ENCODE results near the gene CMTM3.
"Not testable (repeated sequence)": the region's sequence is repeated elsewhere in the genome, so short reads cannot be mapped to it uniquely, and the experiment has no call there.

The CMTM3 gene

DNA sequence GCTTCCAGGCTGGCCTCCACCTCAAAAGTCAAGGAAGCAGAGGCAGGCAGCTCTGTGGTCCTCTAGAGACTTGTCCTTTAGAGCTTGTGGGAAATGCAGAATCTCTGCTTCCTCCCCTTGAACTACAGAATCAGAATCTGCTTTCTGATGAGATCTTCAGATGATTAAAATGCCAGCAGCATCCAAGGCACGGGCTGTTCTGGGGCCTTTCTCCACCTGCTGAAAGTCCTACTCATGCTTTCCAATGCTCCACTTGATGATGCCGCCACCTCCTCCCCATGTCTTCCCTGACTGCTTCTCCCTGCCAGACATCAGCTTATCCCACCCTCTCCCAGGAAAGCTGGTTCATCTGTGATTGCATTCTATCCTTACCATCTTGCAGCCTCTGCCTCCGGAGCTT is 33.3 kb downstream of the CMTM3 start:
- DNase-seq, result no peak

DNA sequence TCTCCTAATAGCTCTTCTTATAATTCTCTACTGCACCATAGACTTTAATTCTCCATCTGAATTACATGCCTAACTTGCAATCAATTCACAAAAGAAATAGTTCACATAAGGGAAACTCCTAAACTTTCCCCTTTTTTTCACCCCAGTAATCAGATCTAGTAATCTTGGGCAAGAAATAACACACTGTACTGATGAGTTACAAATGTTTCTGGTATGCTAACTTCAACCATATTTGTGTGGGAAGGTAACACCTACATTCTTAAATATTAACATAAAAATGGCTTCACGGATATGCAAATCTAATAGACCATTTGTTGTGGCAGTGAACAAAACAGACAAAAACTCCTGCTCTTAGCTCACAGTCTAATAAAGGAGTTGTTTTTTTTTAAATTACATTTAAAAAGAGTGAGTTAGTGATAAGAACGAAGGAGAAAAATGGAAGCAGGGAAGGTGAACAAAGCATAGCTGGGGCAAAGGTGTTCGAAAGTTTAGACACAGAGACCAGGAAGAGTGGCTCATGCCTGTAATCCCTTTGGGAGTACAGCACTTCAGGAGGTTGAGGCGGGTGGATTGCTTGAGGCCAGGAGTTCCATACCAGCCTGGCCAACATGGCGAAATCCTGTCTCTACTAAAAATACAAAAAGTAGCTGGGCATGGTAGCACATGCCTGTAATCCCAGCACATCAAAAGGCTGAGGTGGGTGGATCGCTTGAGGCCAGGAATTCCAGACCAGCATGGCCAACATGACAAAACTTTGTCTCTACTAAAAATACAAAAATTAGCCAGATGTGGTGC is 34.8 kb downstream of the CMTM3 start:
- no peak for DNase-seq

DNA sequence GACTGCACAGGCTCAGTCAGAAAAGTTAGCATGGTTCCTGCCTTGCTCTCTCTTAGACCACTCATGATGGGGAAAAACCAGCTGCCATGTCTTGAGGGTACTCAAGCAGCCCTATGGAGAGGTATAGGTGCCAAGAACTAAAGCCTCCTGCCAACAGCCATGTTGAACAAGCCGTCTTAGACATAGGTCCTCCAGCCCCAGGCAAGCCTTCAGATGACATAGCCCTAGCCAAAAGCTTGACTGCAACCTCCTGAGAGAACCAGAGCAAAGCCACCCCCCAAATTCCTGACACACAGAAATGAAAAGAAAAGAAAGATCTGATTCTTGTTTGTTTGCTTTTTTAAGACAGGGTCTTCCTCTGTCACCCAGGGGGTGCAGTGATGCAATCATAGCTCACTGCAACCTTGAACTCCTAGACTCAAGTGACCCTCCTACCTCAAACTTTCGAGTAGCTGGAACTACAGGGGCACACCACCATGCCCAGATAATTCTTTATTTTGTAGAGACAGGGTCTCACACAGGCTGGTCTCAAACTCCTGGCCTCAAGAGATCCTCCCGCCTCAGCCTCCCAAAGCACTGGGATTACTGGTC is 36.3 kb downstream of the CMTM3 start:
- DNase-seq, result no peak

DNA sequence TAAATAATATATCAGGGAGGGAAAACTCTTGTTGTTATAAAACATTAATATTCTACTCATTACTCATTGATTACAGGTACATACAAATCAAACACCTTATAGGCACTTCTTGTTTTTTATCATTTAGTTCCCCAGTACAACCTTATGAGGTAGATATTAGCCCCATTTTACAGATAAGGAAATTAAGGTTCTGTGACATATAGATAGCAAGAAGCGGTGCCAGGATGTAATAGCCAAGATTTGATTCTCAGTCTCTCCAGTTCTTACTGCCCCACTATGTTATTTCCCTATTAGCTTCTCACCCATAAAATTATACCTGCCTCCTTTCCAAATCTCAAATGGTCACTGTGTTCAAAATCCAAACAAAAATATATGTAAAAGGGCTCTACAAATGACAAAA is 36.9 kb downstream of the CMTM3 start:
- no peak for DNase-seq

DNA sequence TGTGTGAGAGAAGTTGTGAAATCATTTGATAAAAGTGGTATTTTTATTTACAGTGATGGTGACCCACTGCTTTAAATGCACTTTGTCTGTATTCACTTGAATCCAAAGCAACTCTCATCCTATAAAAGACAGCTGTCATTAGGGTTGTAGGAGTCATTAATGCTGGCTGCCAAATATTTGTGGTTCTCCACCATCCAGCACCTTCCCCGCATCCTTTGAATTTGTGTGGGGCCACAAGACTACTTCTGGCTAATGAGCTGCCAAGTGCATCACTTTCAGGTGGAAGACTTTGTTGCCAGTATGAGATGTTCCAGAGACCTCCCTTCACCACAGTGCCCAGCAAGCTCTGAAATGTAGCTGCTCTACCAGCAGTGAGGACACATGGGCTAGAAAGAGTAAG is 43.4 kb downstream of the CMTM3 start:
- DNase-seq, result no peak

DNA sequence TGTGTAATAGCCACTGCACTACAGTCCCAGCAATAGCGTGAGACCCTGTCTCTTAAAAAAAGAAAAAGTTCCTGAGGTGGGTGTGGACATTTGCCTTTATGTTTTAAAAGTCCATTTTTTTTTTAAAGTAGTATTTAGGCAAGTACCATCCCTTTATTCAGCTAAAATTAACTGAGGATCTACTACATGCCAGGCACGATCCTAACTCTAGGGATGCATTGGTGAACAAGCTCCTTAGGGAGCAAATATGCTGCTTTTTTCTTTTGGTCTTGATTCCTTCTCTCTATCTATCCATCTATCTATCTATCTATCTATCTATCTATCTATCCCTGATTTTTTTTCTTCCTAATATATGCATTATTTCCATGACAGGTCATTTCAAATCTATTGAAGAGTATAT is 44.7 kb downstream of the CMTM3 start:
- DNase-seq, result no peak

DNA sequence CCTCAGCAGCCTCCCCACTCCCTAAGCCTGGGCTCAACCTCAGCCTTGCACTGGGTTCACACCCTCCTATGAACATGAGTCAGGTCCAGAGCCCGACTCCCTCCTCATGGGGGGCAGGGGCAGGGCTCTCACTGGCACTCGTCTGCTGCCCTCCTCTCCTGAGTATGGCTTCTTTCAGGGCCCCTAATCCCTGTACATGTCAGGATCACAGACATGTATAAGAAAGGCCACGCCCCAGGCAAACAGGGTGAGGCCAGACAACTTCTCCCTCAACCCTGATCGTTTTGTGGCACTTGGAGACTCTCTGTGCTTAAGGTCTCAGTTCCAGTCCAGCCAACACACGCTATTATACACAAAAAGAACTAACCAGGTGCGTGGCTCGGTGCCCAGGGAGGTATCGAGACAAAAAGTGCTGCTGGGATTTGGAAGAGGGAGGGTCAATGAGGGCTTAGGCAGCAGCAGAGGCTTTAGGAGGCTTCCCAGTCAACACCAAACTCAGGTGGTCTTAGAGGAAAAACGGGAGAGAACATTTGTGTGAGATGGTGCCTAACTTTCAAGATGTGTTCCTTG is 45.2 kb downstream of the CMTM3 start:
- no peak for DNase-seq

DNA sequence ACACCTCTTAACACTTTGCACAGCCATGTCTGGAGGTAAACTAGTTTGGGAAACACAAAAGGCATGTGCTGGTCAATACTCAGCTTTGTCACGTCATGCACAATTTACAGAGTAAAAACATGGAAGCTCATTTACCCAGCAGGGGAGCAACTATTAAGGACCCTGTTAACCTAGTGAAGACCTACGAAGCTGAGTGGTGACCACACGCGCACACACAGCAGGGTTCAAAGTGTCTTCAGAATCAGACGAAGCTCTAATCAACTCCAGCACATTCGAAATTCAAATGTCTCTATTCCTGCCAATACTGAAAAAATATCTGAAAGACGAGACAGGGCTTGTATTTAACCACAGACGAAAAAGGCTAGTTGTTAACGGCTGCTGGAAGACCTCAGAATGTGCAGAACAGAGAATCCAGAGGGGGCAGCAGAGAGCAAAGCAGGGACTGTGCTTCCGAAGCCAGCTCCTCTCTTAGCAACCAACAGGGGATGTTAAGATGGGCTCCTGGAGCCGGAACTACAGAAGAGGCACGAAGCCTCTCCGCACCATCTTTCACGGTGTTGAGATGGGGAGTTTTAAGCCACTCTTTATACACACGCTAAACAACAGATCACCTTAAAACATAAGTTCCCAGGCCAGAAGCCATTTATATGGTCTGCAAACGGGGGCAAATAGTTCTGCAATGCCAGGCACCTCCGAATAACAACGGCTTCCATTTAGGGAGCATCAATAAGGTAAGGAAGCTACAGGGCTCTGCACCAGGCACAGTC is 46.4 kb downstream of the CMTM3 start:
- DNase-seq, result peak; percentile 85

DNA sequence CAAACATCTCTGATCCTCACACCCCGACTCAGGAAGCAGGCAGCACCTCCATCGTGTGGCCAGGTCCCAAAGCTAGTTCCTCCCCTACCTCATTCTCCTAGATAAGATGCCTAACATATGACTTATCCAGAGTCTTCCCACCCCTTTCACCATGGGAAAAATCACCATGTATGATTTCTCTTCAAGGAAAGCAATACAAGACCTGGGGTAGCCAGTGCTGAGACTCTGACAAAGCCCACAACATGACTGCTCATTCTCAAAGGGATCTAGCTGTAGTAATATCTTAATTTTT is 46.9 kb downstream of the CMTM3 start:
- no peak for DNase-seq

DNA sequence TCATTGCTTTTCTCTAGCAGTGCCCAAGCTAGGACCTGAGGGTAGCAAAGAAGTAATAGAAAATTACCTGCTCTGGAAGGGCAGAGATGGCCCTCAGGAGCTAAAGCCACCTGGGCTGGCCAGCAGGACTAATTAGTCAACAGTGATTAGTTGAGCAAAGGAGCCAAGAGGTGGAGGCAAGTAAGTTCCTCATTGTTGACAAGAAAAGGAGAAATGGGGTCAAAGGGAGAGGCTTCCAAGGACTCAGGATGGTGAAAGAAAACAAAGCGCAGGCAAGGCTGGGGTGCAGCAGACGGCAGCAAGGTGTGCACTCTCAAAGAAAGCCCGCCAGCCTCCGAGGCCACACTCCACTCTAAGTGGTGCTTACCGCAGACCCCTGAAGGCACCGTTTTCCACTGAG is 47.5 kb downstream of the CMTM3 start:
- no peak for DNase-seq

DNA sequence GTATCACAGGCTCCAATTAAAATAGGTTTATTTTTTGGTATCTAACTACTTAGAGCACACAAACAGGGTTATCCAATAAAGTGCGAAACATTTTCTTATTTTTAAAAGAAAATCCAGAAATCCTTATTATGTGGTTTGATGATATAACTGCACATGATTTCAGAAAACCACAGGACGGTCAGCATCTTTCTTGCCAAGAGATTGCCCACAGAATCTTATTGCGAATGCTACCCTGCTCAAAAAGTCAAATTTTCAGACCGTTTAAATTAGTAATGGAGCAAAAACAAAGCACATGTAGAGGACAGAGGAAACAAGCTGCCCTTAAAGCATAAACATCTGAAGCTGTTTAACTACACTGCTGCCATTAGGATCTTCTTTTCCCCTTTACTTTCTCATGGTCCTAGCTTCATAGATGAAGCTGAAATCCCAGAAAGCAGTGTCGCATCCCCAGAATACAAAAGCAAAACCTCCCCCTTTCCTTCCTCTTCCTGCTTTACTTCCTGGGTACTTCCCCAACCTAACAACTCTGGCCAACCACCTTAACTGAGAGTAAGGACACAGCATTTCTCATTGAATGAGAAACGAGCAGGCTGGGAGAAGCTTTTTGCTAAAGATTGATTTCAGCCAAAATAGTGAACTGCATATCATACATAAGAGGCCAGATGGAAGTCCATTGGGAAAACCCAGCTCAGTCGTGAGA is 48.3 kb downstream of the CMTM3 start:
- no peak for DNase-seq

DNA sequence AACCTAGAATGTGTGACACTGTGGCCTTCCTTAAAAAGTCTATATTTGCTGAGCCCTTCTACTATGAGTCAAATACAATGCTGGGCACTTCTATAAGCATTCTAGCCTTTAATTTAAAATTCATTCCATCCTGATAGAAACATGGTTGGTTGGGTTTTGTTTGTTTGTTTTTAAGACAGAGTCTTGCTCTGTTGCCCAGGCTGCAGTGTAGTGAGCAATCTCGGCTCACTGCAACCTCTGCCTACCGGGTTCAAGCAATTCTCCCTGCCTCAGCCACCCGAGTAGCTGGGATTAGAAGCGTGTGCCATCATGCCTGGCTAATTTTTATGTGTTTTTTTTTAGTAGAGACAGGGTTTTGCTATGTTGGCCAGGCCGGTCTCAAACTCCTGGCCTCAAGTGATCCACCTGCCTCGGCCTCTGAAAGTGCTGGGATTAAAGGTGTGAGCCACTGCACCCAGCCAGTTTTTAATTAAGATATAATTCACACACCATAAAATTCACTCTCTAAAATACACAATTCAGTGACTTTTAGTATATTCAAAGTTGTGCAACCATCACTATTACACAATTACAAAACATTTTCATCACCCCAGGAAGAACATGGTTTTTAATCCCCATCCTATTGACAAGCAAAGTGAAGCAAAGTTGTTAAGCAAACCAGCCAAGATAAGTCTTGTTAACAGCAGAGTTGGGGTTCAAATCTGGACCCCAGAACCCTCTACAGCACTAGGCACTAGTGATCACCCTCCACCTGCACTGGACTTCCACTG is 49.3 kb downstream of the CMTM3 start:
- DNase-seq, result no peak

DNA sequence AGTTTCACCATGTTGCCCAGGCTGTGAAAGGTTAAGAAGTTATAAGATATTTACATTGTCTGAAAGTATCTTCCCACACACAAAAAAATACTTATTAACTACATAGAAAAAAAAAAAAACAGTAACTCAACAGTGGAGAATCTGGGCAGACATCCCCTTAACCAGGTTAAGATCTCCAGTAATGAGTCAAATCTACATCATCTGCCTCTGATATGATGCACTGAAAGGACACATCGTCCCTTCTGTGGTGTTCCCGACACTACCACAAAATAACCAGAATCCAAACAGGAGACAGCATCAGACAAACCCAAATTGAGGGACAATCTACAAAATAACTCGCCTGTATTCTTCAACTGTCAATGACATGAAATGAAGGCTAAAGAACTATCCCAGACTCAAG is 52.0 kb downstream of the CMTM3 start:
- no peak for DNase-seq

DNA sequence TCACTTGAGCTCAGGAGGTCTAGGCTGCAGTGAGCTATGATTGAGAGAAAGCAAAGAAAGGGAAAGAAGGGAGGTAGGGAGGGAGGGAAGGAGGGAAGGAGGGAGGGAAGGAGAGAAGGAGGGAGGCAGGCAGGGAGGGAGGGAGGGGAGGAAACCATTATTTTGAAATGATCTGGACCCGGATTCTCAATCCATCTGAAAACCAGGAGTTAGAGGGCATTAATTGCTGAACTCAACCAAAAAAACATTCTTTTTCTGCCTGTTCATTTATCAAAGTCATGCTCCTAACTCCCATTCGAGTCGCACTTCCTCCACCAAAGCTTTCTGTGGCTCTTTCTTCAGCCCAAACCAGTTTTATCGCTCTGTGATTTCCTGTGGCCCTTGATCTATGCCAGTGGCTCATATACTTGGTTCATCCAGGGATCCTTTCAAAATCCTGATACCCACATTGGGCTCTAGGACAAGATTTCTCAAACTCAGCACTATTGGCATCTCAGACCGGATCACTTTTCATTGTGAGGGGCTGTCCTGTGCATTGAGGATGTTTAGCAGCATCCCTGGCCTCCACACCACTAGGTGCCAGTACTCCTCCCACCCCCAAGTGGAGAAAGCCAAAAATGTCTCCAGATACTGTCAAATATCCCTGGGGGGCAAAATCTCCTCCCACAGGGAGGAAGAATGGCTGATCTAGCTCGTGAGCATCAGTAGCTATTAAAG is 53.8 kb downstream of the CMTM3 start:
- DNase-seq, result no peak

DNA sequence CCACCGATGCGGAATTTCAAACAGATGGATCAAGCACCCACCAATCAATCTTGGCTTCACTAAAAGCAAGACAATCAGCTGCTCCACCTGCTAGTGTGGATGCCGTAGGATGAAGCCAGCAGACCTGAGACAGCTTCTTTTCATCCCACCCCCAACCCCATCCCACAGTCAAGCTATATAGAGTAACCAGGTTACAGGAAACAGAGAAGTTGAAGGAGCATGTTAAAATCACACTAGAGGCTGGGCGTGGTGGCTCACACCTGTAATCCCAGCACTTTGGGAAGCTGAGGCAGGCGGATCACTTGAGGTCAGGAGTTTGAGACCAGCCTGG is 54.3 kb downstream of the CMTM3 start:
- no peak for DNase-seq

DNA sequence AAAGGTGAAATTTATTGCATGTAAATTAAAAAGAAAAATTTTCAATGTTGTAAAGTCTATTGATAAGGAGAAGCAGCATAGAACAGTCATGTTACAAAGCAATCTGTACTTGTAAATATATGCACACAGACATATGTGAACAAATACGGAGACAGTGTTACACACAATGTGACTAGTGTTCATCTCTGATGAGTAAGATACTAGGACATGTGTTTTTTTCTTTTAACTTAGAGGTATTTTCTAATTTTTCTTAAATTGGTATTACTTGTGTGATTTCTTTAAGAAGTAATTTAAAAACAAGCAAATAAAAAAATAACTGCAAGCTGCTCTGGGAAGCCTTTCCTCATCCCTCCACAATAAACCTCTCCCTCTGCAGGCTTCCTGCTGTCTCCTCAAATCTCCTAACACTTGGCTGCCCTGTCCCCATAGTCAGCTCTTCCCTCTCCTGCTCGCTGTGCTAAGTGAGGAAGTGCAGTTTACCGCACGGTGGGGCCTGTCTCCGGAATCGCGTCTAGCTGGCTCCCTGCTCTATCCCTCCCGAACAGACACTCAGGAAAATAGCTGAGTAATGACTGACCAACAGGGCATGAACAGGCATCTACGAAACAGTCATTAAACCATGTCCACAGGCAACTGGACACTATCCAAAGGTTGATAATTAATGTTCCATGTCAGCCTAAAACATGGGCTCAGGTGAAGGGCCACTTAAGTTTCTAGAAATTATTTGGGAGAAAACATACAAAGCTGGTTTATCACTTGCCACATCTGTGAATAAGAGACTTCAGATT is 56.1 kb downstream of the CMTM3 start:
- peak; percentile 83 for DNase-seq

DNA sequence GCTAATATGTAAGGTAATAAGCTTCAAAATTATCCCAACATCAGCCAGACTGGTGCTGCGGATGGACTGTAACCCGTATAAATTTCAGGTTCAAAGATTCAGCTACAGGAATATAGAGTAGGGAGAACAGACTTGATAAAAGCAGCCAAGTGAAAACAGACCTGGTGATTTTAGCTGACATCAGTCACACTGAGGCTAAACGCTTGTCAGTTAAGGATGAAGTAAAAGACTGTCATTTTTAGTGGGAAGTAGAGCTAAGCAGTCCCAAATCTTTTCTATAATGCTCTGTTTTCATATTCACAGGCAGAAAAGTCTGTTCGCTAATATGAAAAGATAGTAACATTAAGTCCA is 56.7 kb downstream of the CMTM3 start:
- DNase-seq, result no peak

DNA sequence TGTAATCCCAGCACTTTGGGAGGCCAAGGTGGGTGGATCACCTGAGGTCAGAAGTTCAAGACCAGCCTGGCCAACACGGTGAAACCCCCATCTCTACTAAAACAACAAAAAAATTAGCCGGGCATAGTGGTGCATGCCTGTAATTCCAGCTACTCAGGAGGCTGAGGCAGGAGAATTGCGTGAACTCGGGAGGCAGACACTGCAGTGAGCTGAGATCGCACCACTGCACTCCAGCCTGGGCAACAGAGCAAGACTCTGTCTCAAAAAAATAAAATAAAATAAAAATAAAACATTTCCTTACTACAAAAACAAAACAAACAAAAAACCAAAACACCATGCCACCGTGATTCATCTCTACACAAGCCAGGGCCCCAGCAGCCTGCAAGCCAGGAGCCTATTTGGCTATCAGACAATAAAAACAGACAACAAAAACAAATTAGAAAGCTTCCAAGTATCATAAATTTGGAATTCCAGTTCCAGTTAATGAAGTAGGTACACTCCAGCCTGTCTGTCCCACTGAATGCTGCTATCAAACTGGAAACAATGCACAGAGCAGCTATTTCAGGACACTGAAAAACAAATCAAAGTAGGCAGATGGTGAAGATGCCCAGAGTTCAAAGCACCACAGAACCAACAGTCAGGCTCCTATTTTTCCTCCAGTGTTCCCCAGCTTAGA is 57.3 kb downstream of the CMTM3 start:
- not testable (repeated sequence) for DNase-seq

DNA sequence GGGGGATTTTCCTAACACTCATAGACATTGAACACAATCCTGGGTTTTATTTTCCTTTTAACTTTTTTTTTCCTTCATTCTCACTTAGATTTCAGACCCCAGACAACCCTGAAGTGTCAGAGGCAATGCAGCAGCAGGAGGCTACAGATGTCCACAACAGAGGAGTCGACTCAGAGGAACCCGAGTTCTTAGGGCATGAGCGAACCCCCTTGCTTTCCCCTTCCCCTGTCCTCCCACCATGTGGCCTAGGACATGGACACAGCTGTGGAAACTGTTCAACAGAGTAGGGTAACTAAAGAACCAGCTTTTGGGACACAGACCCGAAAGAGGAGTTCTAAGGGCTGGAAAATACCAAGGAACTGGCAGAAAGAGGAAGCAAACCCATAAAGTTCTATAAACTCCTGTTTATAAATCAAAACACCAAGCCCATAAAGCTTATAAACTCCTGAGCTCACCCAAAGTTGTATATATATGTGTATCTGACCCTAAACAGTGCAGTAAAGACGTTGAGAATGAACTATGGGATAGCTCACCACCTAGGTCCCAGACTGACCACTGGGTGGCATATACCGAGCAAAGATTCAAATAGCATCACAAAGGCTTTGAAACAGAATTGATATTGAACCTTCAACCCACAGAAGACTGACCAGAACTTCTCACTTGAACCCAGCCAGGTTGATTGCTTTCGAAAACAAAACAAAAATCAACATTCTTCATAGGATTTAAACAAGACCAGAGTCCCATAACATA is 58.1 kb downstream of the CMTM3 start:
- no peak for DNase-seq

Data from fibroblast of upper back skin (primary cell).